ENCODE data around the gene LRP1.

The LRP1 gene

GRCh38 chr12:57242691-57243454 is 114.6 kb downstream of the LRP1 start:
- ATAC-seq (replicated peaks) = peak; percentile 8
- H3K9me3 Mint-ChIP-seq = no peaks in the 10 kb centered on the region
- peak overlapping the region; percentile 32 to 62 for H3K27ac Mint-ChIP-seq
- peaks cover 59 to 84% of the 10 kb centered on the region in 2 donors for H3K27me3 Mint-ChIP-seq
- H3K36me3 Mint-ChIP-seq (ENCODE audit: insufficient read depth) = peaks cover 25% of the 10 kb centered on the region
- peak; percentile 55 to 59 (median 58) for DNase-seq
- H3K4me1 Mint-ChIP-seq (ENCODE audit: low read depth in 2 of 2) = peaks cover 44 to 52% of the 10 kb centered on the region in 2 donors
- H3K4me3 Mint-ChIP-seq = peak overlapping the region; percentile 82 to 91

- H3K4me1 Mint-ChIP-seq (ENCODE audit: low read depth in 2 of 2) = peaks cover 40 to 49% of the 10 kb centered on the region in 2 donors
Observed at GRCh38 chr12:57243521-57244311, 115.4 kb downstream of the LRP1 start.

GRCh38 chr12:57244312-57244696 is 116.0 kb downstream of the LRP1 start:
- ATAC-seq (replicated peaks) = no peak
- Mint-ChIP-seq H3K27ac (peak overlapping the region in 1 of 2 donors; percentile 21), H3K36me3 (ENCODE audit: insufficient read depth) (peaks cover 19% of the 10 kb centered on the region), H3K9me3 (no peaks in the 10 kb centered on the region), H3K27me3 (peaks cover 48 to 80% of the 10 kb centered on the region in 2 donors), H3K4me1 (ENCODE audit: low read depth in 2 of 2) (peaks cover 34 to 45% of the 10 kb centered on the region in 2 donors), H3K4me3 (peak overlapping the region; percentile 82 to 91)
- no peak for DNase-seq

More at GRCh38 chr12:57243521-57244311, 115.4 kb downstream of the LRP1 start:
- Mint-ChIP-seq H3K27ac (peak overlapping the region in 1 of 2 donors; percentile 21), H3K9me3 (no peaks in the 10 kb centered on the region), H3K4me3 (peak overlapping the region; percentile 82 to 91), H3K27me3 (peaks cover 54 to 80% of the 10 kb centered on the region in 2 donors), H3K36me3 (ENCODE audit: insufficient read depth) (peaks cover 23% of the 10 kb centered on the region)
- DNase-seq = peak; percentile 77 to 83 (median 80)
- ATAC-seq (replicated peaks) = peak; percentile 40

- Mint-ChIP-seq H3K9me3 (no peaks in the 10 kb centered on the region), H3K27me3 (peaks cover 21 to 55% of the 10 kb centered on the region in 2 donors)
Observed at GRCh38 chr12:57247041-57247440, 118.8 kb downstream of the LRP1 start.

GRCh38 chr12:57248934-57249742 is 120.9 kb downstream of the LRP1 start:
- peaks cover 0 to 1% of the 10 kb centered on the region in 2 donors for H3K4me1 Mint-ChIP-seq (ENCODE audit: low read depth in 2 of 2)
- no peak overlapping the region for H3K27ac Mint-ChIP-seq
- DNase-seq (no peak), ATAC-seq (replicated peaks) (no peak)
- H3K36me3 Mint-ChIP-seq (ENCODE audit: insufficient read depth) = peaks cover 8% of the 10 kb centered on the region
- no peak overlapping the region for H3K4me3 Mint-ChIP-seq
- no peaks in the 10 kb centered on the region for H3K9me3 Mint-ChIP-seq
- H3K27me3 Mint-ChIP-seq = peaks cover 3 to 34% of the 10 kb centered on the region in 2 donors

More at GRCh38 chr12:57247041-57247440, 118.8 kb downstream of the LRP1 start:
- Mint-ChIP-seq H3K4me3 (no peak overlapping the region), H3K36me3 (ENCODE audit: insufficient read depth) (peaks cover 7% of the 10 kb centered on the region), H3K27ac (no peak overlapping the region), H3K4me1 (ENCODE audit: low read depth in 2 of 2) (peaks cover 11 to 18% of the 10 kb centered on the region in 2 donors)
- no peak for ATAC-seq (replicated peaks)
- no peak for DNase-seq

GRCh38 chr12:57250541-57250940 is 122.3 kb downstream of the LRP1 start:
- no peak overlapping the region for H3K27ac Mint-ChIP-seq
- no peaks in the 10 kb centered on the region for H3K4me1 Mint-ChIP-seq (ENCODE audit: low read depth in 2 of 2)
- ATAC-seq (replicated peaks) (no peak), DNase-seq (no peak)
- peaks cover 0 to 23% of the 10 kb centered on the region in 2 donors for H3K27me3 Mint-ChIP-seq
- H3K36me3 Mint-ChIP-seq (ENCODE audit: insufficient read depth) = peaks cover 11% of the 10 kb centered on the region
- no peak overlapping the region for H3K4me3 Mint-ChIP-seq
- H3K9me3 Mint-ChIP-seq = no peaks in the 10 kb centered on the region

- H3K27me3 Mint-ChIP-seq = peaks cover 0 to 23% of the 10 kb centered on the region in 2 donors
- no peaks in the 10 kb centered on the region for H3K4me1 Mint-ChIP-seq (ENCODE audit: low read depth in 2 of 2)
- H3K36me3 Mint-ChIP-seq (ENCODE audit: insufficient read depth) = peaks cover 13% of the 10 kb centered on the region
- H3K27ac Mint-ChIP-seq = no peak within 1 kb of the TSS
- no peaks in the 10 kb centered on the region for H3K9me3 Mint-ChIP-seq
- DNase-seq (no peak), ATAC-seq (replicated peaks) (no peak)
- H3K4me3 Mint-ChIP-seq = no peak within 1 kb of the TSS
Observed at GRCh38 chr12:57250956-57251355, 122.7 kb downstream of the LRP1 start, which contains the start of gene STAC3. Gene STAC3, minus strand, starts transcription at chr12:57251187. Its CDS starts 1,551 bp downstream, at chr12:57249636.

GRCh38 chr12:57254506-57255280 is 126.4 kb downstream of the LRP1 start:
- Mint-ChIP-seq H3K36me3 (ENCODE audit: insufficient read depth) (peaks cover 40% of the 10 kb centered on the region), H3K9me3 (no peaks in the 10 kb centered on the region), H3K4me1 (ENCODE audit: low read depth in 2 of 2) (no peaks in the 10 kb centered on the region), H3K4me3 (no peak overlapping the region), H3K27me3 (no peaks in the 10 kb centered on the region), H3K27ac (peak overlapping the region in 1 of 2 donors; percentile 9)
- no peak for DNase-seq
- no peak for ATAC-seq (replicated peaks)

- H3K36me3 Mint-ChIP-seq (ENCODE audit: insufficient read depth) = peaks cover 48% of the 10 kb centered on the region
- no peaks in the 10 kb centered on the region for H3K9me3 Mint-ChIP-seq
- DNase-seq = no peak
- no peak overlapping the region for H3K27ac Mint-ChIP-seq
- ATAC-seq (replicated peaks) = no peak
- H3K4me1 Mint-ChIP-seq (ENCODE audit: low read depth in 2 of 2) = no peaks in the 10 kb centered on the region
- no peaks in the 10 kb centered on the region for H3K27me3 Mint-ChIP-seq
- H3K4me3 Mint-ChIP-seq = no peak overlapping the region
Observed at GRCh38 chr12:57255916-57256315, 127.6 kb downstream of the LRP1 start.

GRCh38 chr12:57258977-57259970 is 131.0 kb downstream of the LRP1 start:
- peaks cover 2 to 5% of the 10 kb centered on the region in 2 donors for H3K4me1 Mint-ChIP-seq (ENCODE audit: low read depth in 2 of 2)
- H3K4me3 Mint-ChIP-seq = no peak overlapping the region
- no peaks in the 10 kb centered on the region for H3K27me3 Mint-ChIP-seq
- H3K9me3 Mint-ChIP-seq = no peaks in the 10 kb centered on the region
- ATAC-seq (replicated peaks) (no peak), DNase-seq (no peak)
- peaks cover 54% of the 10 kb centered on the region for H3K36me3 Mint-ChIP-seq (ENCODE audit: insufficient read depth)
- H3K27ac Mint-ChIP-seq = no peak overlapping the region

GRCh38 chr12:57260366-57260765 is 132.1 kb downstream of the LRP1 start:
- no peaks in the 10 kb centered on the region for H3K9me3 Mint-ChIP-seq
- peak overlapping the region in 1 of 2 donors; percentile 12 for H3K27ac Mint-ChIP-seq
- ATAC-seq (replicated peaks) = no peak
- no peak for DNase-seq
- no peak overlapping the region for H3K4me3 Mint-ChIP-seq
- H3K27me3 Mint-ChIP-seq = no peaks in the 10 kb centered on the region
- peaks cover 60% of the 10 kb centered on the region for H3K36me3 Mint-ChIP-seq (ENCODE audit: insufficient read depth)
- peaks cover 2 to 5% of the 10 kb centered on the region in 2 donors for H3K4me1 Mint-ChIP-seq (ENCODE audit: low read depth in 2 of 2)

Data from effector memory CD8-positive, alpha-beta T cell (primary cell).